ENCODE data around the gene TRIM9.
A peak's percentile ranks its signal among the peaks of the same experiment; 100 is the strongest.

Gene TRIM9

GRCh38 chr14:51014625-51015024, 80.3 kb downstream of the TRIM9 start:
- no peak for DNase-seq (ENCODE audit: low read depth)

GRCh38 chr14:51014086-51014485, 80.8 kb downstream of the TRIM9 start:
- peak; percentile 75 for DNase-seq (ENCODE audit: low read depth)

More at GRCh38 chr14:51014625-51015024, 80.3 kb downstream of the TRIM9 start:
- TF ChIP-seq CTCF (IDR thresholded peaks at IDR 0.05; ENCODE audit: low read length, missing control alignments) = no peak
- H3K4me3 ChIP-seq (replicated peaks; ENCODE audit: low read depth, low read length) = no peak overlapping the region

GRCh38 chr14:51012055-51012454, 82.8 kb downstream of the TRIM9 start:
- no peak for TF ChIP-seq CTCF (IDR thresholded peaks at IDR 0.05; ENCODE audit: low read length, missing control alignments)
- H3K4me3 ChIP-seq (replicated peaks; ENCODE audit: low read depth, low read length) = no peak overlapping the region
- no peak for DNase-seq (ENCODE audit: low read depth)

More at GRCh38 chr14:51014086-51014485, 80.8 kb downstream of the TRIM9 start:
- no peak overlapping the region for H3K4me3 ChIP-seq (replicated peaks; ENCODE audit: low read depth, low read length)
- TF ChIP-seq CTCF (IDR thresholded peaks at IDR 0.05; ENCODE audit: low read length, missing control alignments) = no peak

GRCh38 chr14:51008446-51008845, 86.5 kb downstream of the TRIM9 start:
- H3K4me3 ChIP-seq (replicated peaks; ENCODE audit: low read depth, low read length) = no peak overlapping the region
- no peak for DNase-seq (ENCODE audit: low read depth)
- no peak for TF ChIP-seq CTCF (IDR thresholded peaks at IDR 0.05; ENCODE audit: low read length, missing control alignments)

- peak; percentile 60 for DNase-seq (ENCODE audit: low read depth)
- no peak for TF ChIP-seq CTCF (IDR thresholded peaks at IDR 0.05; ENCODE audit: low read length, missing control alignments)
- no peak overlapping the region for H3K4me3 ChIP-seq (replicated peaks; ENCODE audit: low read depth, low read length)
Measured at GRCh38 chr14:51006781-51007211, 88.1 kb downstream of the TRIM9 start.

GRCh38 chr14:51006324-51006723, 88.6 kb downstream of the TRIM9 start:
- no peak for DNase-seq (ENCODE audit: low read depth)
- no peak for TF ChIP-seq CTCF (IDR thresholded peaks at IDR 0.05; ENCODE audit: low read length, missing control alignments)
- no peak overlapping the region for H3K4me3 ChIP-seq (replicated peaks; ENCODE audit: low read depth, low read length)

GRCh38 chr14:51004801-51005526, 89.9 kb downstream of the TRIM9 start:
- TF ChIP-seq CTCF (IDR thresholded peaks at IDR 0.05; ENCODE audit: low read length, missing control alignments) = no peak
- peak; percentile 58 for DNase-seq (ENCODE audit: low read depth)
- no peak overlapping the region for H3K4me3 ChIP-seq (replicated peaks; ENCODE audit: low read depth, low read length)

Measured in fibroblast of pulmonary artery (primary cell).